Right cardiac atrium (tissue), 5 donors: Measurements from ENCODE around the gene ASL. TPM values are rescaled to one million over a fixed set of nuclear protein-coding genes. Genes with fewer than 3 reads are reported as not detected.

Experiments
- ATAC-seq, 2 donors: fragments of 200-7000 bp; cut with Tn5 transposase; one replicate each; pipeline versions ENCODE4 v1.8.0 to v1.9.1; 2020; ENCODE audit warnings: moderate library complexity in 2 of 2, mild to moderate bottlenecking in 1 of 2
- DNase-seq, 3 donors: peaks; one replicate each; pipeline ENCODE4 v3.0.0-alpha.2; 2020
- H3K27ac ChIP-seq: one replicate; pipeline ENCODE4 v1.5.1; 2013; ENCODE audit warnings: mild to moderate bottlenecking, low read length, control low read depth, moderate library complexity
- H3K27me3 ChIP-seq: one replicate; pipeline ENCODE4 v1.6.1; 2013; ENCODE audit not compliant: control insufficient read depth, insufficient read depth
- H3K4me1 ChIP-seq: one replicate; pipeline ENCODE4 v1.6.1; 2013; ENCODE audit warnings: low read length; ENCODE audit not compliant: control insufficient read depth, insufficient read depth
- H3K4me3 ChIP-seq: one replicate; pipeline ENCODE4 v1.5.1; 2013; ENCODE audit warnings: low read length, control low read depth
- H3K9me3 ChIP-seq: one replicate; pipeline ENCODE4 v1.6.1; 2013; ENCODE audit warnings: low read length; ENCODE audit not compliant: control insufficient read depth
- WGBS: extraction: QIAGEN DNeasy Blood & Tissue Kit; methylation state at CpG from one replicate; pipeline ENCODE4 v1.1.7; 2013; 5-methylcytosine and 5-hydroxymethylcytosine counted together
- intact Hi-C, 4 donors: fragments of 100-400 bp; cut with DNase I; formaldehyde crosslinking; loops; one replicate each; pipeline versions ENCODE4 v1.11.0 to v1.14.0; 2022 to 2023
- polyA plus RNA-seq: library from polyadenylated mRNA; stranded (reverse); fragments of 200-250 nt; gene quantifications from one replicate; pipeline ENCODE4 v1.2.3, GENCODE V29; 2013
- total RNA-seq, 4 donors: library from RNA; stranded (reverse); fragmentation: NEBNext Ultra II Directional; extraction: Animal tissue kit (Norgen Biotek cat#: 25700); gene quantifications; one replicate each; pipeline ENCODE4 v1.2.1, GENCODE V29; 2021
- donor health status: healthy with polysubstance abuse.
- donor health status: DM: no; HTN: yes; CAD: no.
- donor health status: DM: no; HTN: no; CAD: no.
- donor health status: DM: no; HTN: yes; CAD: no; lungs with severe emphysema.
- donor health status: DM: yes; HTN: yes; CAD: no.

The ASL gene
- total and polyA plus RNA-seq, 5 donors: 9.6 to 13.8 (median 11.2) TPM

DNA sequence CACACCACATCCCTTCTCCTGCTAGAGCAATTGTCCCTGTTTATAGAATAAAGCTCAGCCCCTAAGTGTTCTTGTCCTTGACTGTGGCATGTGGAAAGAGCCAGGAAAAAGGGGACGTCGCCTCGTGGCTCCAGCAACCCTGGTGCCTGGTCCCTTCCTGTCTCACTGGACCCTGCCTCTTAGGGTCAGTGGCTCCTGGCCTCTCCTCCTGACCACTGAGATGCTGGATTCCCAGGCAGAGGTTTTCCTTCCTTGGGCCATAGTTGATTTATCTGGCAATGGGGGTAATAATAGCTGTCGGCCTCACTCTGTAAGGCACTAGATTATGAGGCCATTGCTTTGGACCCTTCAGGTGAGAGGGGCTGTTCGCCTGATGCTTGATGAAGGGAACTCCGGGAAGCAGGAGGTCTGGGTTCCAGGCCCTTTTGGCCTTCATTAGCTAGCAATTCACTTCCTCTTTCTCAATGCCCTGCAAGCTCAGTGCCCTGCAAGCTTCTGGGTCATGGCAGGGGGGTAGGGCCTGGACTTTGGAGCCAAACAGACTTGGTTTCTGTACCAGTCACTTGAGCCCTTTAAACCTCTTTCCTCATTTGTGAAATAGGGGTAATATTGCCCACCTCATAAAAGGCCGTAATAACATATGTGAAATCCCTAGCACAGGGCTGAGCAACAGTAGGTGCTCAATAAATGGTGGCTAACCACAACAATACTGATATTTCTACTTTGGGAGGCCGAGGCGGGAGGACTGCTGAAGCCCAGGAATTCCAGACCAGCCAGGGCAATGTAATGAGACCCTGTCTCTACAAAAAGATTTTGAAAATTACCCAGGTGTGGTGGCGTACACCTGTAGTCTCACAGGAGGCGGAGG is 1.1 kb downstream of the ASL start:
- ATAC-seq: no peak
- 73% methylated on average over 11 of the region's 11 CpGs for WGBS

DNA sequence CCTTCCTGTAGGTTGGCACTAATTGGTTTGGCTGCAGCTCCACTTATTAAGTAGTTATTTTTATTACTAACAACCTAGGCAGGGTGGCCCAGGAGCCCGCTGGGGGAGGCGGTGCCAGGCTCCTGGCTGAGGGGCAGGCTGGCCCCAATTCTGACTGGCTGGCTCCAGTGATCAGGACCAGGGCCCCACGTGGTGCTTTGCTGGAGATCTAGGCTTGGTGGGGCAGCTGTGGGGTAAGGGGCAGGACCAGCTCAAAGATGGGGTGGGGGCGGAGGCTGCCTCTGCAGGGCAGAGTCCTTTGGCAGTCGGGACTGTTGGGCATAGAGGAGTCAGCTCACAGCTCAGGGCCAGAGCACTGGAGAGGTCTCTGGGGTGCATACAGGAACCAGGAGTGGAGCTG is 2.4 kb downstream of the ASL start:
- intact Hi-C loops: no loop called here
- H3K27me3 ChIP-seq: no peaks in the 10 kb centered on the region
- H3K27ac ChIP-seq: no peak overlapping the region
- H3K4me3 ChIP-seq: no peak overlapping the region
- H3K4me1 ChIP-seq: peaks cover 2% of the 10 kb centered on the region
- no peaks in the 10 kb centered on the region for H3K9me3 ChIP-seq
- DNase-seq (no peak), ATAC-seq (no peak)
- WGBS: 91% methylated on average over 5 of the region's 5 CpGs

More for the DNA sequence above, 1.1 kb downstream of the ASL start:
- intact Hi-C loops: no loop called here
- no peaks in the 10 kb centered on the region for H3K27me3 ChIP-seq
- H3K4me3 ChIP-seq: peak overlapping the region; percentile 62
- H3K9me3 ChIP-seq: no peaks in the 10 kb centered on the region
- DNase-seq: no peak
- no peak overlapping the region for H3K27ac ChIP-seq
- peaks cover 2% of the 10 kb centered on the region for H3K4me1 ChIP-seq

DNA sequence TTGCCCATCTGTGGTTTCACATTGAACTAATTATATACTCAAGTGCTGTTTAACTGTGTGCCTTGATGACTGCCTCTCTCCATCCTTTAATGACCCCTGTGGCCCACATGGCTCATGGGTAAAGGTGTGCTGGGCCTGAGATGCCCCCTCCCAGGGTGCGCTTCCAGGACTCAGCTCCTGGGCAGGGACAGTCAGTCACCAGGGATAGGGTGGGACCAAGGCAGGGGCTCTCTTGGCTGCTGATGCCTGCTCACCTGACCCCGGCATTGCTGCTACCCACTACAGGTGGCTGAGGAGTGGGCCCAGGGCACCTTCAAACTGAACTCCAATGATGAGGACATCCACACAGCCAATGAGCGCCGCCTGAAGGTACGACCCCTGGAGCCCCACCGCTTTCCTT is 6.5 kb downstream of the ASL start:
- no peak overlapping the region for H3K4me3 ChIP-seq
- intact Hi-C loops: no loop called here
- no peaks in the 10 kb centered on the region for H3K27me3 ChIP-seq
- no peaks in the 10 kb centered on the region for H3K4me1 ChIP-seq
- no peaks in the 10 kb centered on the region for H3K9me3 ChIP-seq
- ATAC-seq (no peak), DNase-seq (no peak)
- no peak overlapping the region for H3K27ac ChIP-seq
- 98% methylated on average over 6 of the region's 6 CpGs for WGBS

DNA sequence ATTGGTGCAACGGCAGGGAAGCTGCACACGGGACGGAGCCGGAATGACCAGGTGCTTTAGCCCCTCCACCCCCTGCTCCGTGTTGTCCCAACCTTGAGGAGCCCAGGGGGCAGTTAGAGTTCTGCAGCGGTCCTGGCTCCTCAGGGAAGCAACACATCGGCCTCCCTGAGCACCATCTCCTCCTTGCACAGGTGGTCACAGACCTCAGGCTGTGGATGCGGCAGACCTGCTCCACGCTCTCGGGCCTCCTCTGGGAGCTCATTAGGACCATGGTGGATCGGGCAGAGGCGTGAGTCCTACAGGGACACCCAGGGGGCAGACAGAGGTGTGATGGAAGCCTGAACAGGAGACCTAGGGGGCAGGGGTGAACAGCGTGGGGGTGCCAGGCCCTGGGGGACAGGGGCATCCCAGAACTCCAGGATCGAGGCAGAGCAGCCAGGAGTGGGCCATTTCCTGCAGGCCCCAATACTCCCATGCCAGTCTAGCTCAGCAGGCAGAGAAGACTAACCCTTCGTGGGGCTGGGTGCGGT is 7.3 kb downstream of the ASL start:
- H3K4me1 ChIP-seq: no peaks in the 10 kb centered on the region
- no peak overlapping the region for H3K4me3 ChIP-seq
- DNase-seq (no peak), ATAC-seq (no peak)
- H3K27me3 ChIP-seq: no peaks in the 10 kb centered on the region
- H3K27ac ChIP-seq: no peak overlapping the region
- H3K9me3 ChIP-seq: no peaks in the 10 kb centered on the region
- intact Hi-C loops: no loop called here
- 96% methylated on average over 16 of the region's 16 CpGs for WGBS

DNA sequence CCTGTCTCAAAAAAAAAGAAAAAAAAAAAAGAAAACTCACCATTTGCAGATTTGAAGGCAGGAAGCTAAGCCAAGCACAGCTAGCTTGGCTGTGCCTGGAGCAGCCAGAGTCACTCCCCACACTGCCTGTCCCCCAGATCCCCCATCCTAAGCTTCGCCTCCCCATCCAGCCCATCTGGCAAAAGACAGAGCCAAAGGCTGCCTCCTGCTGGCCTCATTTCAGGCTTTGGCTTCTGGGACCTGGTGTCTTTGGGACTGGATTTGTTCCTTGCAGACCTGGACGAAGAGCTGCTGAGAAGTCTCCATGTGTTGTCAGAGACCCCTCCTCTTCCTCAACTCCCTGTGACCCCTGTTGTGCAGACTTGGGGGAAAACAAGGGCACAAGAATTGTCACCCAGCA is 8.1 kb downstream of the ASL start:
- intact Hi-C loops: no loop called here
- Histone ChIP-seq H3K27ac (no peak overlapping the region), H3K4me3 (no peak overlapping the region), H3K4me1 (no peaks in the 10 kb centered on the region), H3K27me3 (no peaks in the 10 kb centered on the region), H3K9me3 (no peaks in the 10 kb centered on the region)
- ATAC-seq: no peak
- 87% methylated on average over 2 of the region's 2 CpGs for WGBS
- no peak for DNase-seq

DNA sequence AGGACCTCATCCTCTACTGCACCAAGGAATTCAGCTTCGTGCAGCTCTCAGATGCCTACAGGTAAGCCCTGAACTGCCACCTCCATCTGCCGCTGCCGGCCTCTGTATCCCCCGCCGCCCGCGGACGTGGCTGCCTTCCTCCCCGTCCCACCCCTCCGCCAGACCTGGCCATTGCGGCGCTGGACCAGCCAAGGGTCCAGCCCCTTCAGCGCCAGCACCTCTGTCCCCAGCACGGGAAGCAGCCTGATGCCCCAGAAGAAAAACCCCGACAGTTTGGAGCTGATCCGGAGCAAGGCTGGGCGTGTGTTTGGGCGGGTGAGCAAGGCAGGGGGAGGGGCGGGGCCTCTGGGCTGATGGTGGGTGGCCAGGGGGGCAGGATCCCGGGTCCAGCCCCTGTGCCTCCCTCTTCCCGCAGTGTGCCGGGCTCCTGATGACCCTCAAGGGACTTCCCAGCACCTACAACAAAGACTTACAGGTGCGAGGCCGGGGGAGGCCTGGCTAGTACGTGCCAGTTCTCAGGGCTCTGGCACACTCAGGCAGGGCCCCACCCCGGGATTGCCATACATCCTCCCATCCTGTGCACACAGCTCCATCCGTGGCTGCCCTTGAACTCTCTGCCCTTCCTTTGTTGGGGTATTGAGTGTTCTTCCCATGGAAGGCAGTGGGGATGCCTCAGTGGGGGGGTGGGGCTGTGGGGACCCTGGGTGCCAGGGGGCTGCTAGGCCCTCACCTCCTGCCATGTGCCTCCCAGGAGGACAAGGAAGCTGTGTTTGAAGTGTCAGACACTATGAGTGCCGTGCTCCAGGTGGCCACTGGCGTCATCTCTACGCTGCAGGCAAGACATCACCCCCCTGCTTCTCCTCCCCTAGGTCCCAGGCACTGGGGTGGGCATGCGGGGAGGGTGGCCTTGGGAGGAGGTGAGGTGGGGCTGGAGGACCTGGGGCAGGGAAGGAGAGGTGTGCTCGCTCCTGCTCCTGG is 13.5 kb downstream of the ASL start:
- intact Hi-C loops: no loop called here
- Histone ChIP-seq H3K27me3 (no peaks in the 10 kb centered on the region), H3K4me3 (no peak overlapping the region), H3K27ac (no peak overlapping the region), H3K9me3 (no peaks in the 10 kb centered on the region), H3K4me1 (no peaks in the 10 kb centered on the region)
- no peak for ATAC-seq
- no peak for DNase-seq
- 84% methylated on average over 32 of the region's 32 CpGs for WGBS

DNA sequence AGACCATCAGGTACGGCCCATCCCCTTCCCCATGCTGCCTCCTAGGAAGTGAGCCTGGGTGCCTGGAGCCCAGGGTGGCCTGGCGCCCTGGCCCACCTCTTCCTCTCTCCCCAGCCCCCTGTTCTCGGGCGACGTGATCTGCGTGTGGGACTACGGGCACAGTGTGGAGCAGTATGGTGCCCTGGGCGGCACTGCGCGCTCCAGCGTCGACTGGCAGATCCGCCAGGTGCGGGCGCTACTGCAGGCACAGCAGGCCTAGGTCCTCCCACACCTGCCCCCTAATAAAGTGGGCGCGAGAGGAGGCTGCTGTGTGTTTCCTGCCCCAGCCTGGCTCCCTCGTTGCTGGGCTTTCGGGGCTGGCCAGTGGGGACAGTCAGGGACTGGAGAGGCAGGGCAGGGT is 17.0 kb downstream of the ASL start:
- no peaks in the 10 kb centered on the region for H3K9me3 ChIP-seq
- ATAC-seq: peak; percentile 27 to 29
- 96% methylated on average over 19 of the region's 19 CpGs for WGBS
- no peak for DNase-seq
- H3K27ac ChIP-seq: no peak overlapping the region
- no peak overlapping the region for H3K4me3 ChIP-seq
- intact Hi-C loops: no loop called here
- H3K27me3 ChIP-seq: no peaks in the 10 kb centered on the region
- H3K4me1 ChIP-seq: no peaks in the 10 kb centered on the region

DNA sequence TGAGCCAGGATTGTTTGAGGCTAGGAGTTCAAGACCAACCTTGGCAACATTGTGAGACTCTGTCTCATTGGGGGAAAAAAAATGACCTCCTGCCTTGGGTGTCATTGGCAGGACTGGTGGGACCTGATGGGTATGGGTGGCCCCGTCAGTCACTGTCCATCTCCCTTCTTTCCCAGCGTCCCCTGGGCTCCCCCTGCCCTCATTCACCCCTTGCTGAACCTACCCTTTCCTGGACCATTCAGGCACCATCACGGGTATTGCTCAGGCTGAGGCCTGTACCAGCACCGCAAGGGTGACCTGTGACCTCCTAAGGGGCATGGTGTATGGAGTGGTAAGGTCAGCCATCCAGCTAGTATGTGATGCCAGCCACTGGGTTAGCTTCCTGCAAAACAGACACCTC is 19.4 kb downstream of the ASL start:
- Histone ChIP-seq H3K9me3 (no peaks in the 10 kb centered on the region), H3K4me1 (no peaks in the 10 kb centered on the region), H3K27me3 (no peaks in the 10 kb centered on the region), H3K4me3 (no peak overlapping the region), H3K27ac (no peak overlapping the region)
- whole genome bisulfite sequencing: 91% methylated on average over 4 of the region's 4 CpGs
- no peak for ATAC-seq
- DNase-seq: no peak
- intact Hi-C loops: no loop called here

DNA sequence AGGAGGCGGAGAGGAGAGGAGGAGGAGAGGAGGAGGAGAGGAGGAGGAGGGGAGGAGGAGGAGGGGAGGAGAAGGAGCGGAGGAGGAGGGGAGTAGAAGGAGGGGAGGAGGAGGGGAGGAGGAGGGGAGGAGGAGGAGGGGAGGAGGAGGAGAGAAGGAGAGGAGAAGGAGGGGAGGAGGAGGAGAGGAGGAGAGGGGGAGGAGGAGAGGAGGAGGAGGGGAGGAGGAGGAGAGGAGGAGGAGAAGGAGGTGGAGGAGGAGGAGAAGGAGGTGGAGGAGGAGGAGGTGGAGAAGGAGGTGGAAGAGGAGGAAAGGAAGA is 23.6 kb downstream of the ASL start:
- Histone ChIP-seq H3K9me3 (no peaks in the 10 kb centered on the region), H3K27me3 (no peaks in the 10 kb centered on the region), H3K27ac (no peak overlapping the region), H3K4me3 (no peak overlapping the region), H3K4me1 (no peaks in the 10 kb centered on the region)
- WGBS: no CpG with 5 or more reads among the region's 2 CpGs
- DNase-seq (no peak), ATAC-seq (peak; percentile 3 to 28)
- intact Hi-C loops: no loop called here

DNA sequence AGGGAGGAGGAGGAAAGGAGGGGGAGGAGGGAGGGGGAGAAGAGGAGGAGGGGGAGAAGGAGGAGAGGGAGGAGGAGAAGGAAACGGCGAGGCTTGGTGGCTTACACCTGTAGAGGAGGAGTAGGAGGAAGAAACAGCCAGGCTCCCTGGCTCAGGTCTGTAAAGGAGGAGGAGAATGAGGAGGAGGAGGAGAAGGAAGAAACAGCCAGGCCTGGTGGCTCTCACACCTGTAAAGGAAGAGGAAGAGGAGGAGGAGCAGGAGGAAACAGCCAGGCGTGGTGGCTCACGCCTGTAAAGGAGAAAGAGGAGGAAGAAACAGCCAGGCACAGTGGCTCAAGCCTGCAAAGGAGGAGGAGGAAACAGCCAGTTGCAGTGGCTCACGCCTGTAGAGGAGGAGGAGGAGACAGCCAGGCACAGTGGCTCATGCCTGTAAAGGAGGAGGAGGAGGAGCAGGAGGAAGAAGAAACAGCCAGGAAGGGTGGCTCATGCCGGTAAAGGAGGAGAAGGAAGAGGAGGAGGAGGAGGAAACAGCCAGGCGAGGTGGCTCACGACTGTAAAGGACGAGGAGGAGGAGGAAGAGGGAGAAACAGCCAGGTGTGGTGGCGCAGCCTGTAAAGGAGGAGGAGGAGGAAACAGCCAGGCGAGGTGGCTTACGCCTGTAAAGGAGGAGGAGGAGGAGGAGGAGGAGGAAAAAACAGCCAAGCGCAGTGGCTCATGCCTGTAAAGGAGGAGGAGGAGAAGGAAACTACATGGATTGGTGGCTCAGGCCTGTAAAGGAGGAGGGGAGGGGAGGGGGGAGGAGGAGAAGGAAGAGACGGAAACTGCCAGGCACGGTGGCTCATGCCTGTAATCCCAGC is 24.2 kb downstream of the ASL start:
- Histone ChIP-seq H3K27me3 (no peaks in the 10 kb centered on the region), H3K4me3 (peak overlapping the region; percentile 37), H3K9me3 (no peaks in the 10 kb centered on the region), H3K27ac (peak overlapping the region; percentile 91), H3K4me1 (no peaks in the 10 kb centered on the region)
- intact Hi-C loops: no loop called here
- DNase-seq: peak; percentile 74 to 81 (median 77)
- 4% methylated on average over 15 of the region's 15 CpGs for WGBS
- peak; percentile 96 to 97 for ATAC-seq
